OCI-LY7 (cell line): ENCODE data around the gene FAM204A. TPM values are rescaled to one million over a fixed set of nuclear protein-coding genes. Genes with fewer than 3 reads are reported as not detected.

Experiments
- BruUV-seq: library from RNA; stranded (reverse); fragments of 400-500 nt; replicated peaks from 2 replicates; lab custom pipeline; 2021; lab: Mats Ljungman, UMichigan
- CTCF ChIA-PET: fragments of 300-600 bp; sonication (Branson Sonifier 250); formaldehyde crosslinking; loops from one replicate; lab custom pipeline; 2022; ENCODE audit warnings: antibody characterized with exemption; ENCODE audit not compliant: unreplicated experiment; lab: Charles Lee
- POLR2A ChIA-PET: fragments of 300-600 bp; sonication (Branson Sonifier 250); formaldehyde crosslinking; loops from one replicate; lab custom pipeline; 2022; ENCODE audit warnings: antibody characterized with exemption; lab: Charles Lee
- DNase-seq: peaks from one replicate; pipeline ENCODE4 v3.0.0-alpha.2; 2015; ENCODE audit warnings: low spot score
- H2AFZ ChIP-seq: fragments of 200-600 bp; sonication (generic), shearing (Covaris generic); 2 replicates; pipeline ENCODE4 v1.6.1; 2014; ENCODE audit warnings: mild to moderate bottlenecking, antibody characterized with exemption, low read length, moderate library complexity
- H3K27ac ChIP-seq: fragments of 200-600 bp; sonication (generic); 2 replicates; pipeline ENCODE4 v1.5.1; 2014; ENCODE audit warnings: mixed run types, low read depth, mild to moderate bottlenecking, moderate library complexity, low read length, inconsistent platforms; ENCODE audit not compliant: poor library complexity, severe bottlenecking
- H3K36me3 ChIP-seq: fragments of 200-600 bp; sonication (generic); 2 replicates; pipeline ENCODE4 v1.6.1; 2014; ENCODE audit warnings: mild to moderate bottlenecking, antibody characterized with exemption, low read length, moderate library complexity, mixed read lengths; ENCODE audit not compliant: insufficient read depth
- H3K4me1 ChIP-seq: fragments of 200-600 bp; sonication (generic); 2 replicates; pipeline ENCODE4 v1.5.1; 2014; ENCODE audit warnings: mild to moderate bottlenecking, low read length; ENCODE audit not compliant: insufficient read depth, poor library complexity, severe bottlenecking
- H3K4me2 ChIP-seq: fragments of 200-600 bp; sonication (generic); 2 replicates; pipeline ENCODE4 v1.6.1; 2014; ENCODE audit warnings: mild to moderate bottlenecking, low read length
- H3K4me3 ChIP-seq: fragments of 200-600 bp; sonication (generic); 2 replicates; pipeline ENCODE4 v1.5.1; 2014; ENCODE audit warnings: mild to moderate bottlenecking, low read depth, low read length; ENCODE audit not compliant: poor library complexity, severe bottlenecking
- H3K79me2 ChIP-seq: fragments of 200-600 bp; sonication (generic); 2 replicates; pipeline ENCODE4 v1.6.1; 2016; ENCODE audit warnings: low read depth, mild to moderate bottlenecking, low read length, moderate library complexity, mixed read lengths; ENCODE audit not compliant: insufficient read depth
- H3K9me2 ChIP-seq: fragments of 200-600 bp; sonication (generic); 2 replicates; pipeline ENCODE4 v1.6.1; 2016; ENCODE audit warnings: mild to moderate bottlenecking, low read length, mixed read lengths; ENCODE audit not compliant: insufficient read depth
- H3K9me3 ChIP-seq: fragments of 200-600 bp; sonication (generic); 2 replicates; pipeline ENCODE4 v1.6.1; 2014; ENCODE audit warnings: mild to moderate bottlenecking, mixed run types, low read length, mixed read lengths
- H4K20me1 ChIP-seq: fragments of 200-600 bp; sonication (generic); 2 replicates; pipeline ENCODE4 v1.6.1; 2014; ENCODE audit warnings: mild to moderate bottlenecking, antibody characterized with exemption, low read length, moderate library complexity, mixed read lengths; ENCODE audit not compliant: insufficient read depth
- EZH2phosphoT487 ChIP-seq: fragments of 200-600 bp; sonication (generic); IDR thresholded peaks from 2 replicates; pipeline ENCODE4 v1.6.1; 2018; ENCODE audit warnings: low read depth, borderline replicate concordance, mild to moderate bottlenecking, mixed run types, antibody characterized with exemption, low read length, moderate library complexity, mixed read lengths
- intact Hi-C: fragments of 100-400 bp; cut with micrococcal nuclease; formaldehyde crosslinking; loops from one replicate; pipeline ENCODE4 v1.10.0; 2022; ENCODE audit not compliant: unreplicated experiment
- total RNA-seq, 2 experiments: library from RNA; depleted of rRNA in 1 of 2; stranded (reverse); fragments of >200 nt in 1 of 2; shearing (Covaris generic) in 1 of 2; gene quantifications; 2 replicates each; pipeline ENCODE4 v1.2.3, GENCODE V29; 2014 to 2022
- TF ChIP-seq, protein P1 (sequence below): fragments of 200-600 bp; sonication (generic); conservative IDR thresholded peaks from 2 replicates; pipeline ENCODE4 v1.5.1; 2014; ENCODE audit warnings: mild to moderate bottlenecking, antibody characterized with exemption, low read length, moderate library complexity, mixed read lengths

The FAM204A gene
- total RNA-seq, 2 experiments from 2014 or later, result 32.4 to 44.9 TPM

DNA sequence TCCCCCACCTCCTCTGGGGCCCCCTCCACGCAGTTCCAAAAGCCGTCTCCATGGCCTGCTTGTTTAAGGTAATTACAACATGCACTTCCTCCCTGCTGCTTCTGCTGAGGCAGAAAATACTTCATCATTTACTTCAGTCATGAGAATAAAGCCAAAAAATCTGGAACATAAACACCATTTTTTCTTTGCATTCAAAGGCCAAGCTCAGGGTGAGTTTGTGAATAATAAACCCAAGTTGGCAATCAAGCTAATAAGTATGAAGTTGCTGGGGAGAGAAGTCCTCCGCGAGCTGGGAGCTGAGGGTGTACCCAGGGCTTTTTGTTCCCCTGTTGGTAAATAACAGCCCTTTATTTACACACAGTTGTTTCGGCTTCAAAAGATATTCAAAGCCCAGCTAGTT lies 70.5 kb downstream of the FAM204A start:
- H3K36me3 ChIP-seq, result no peaks in the 10 kb centered on the region
- no peak overlapping the region for H3K4me2 ChIP-seq
- TF ChIP-seq, protein P1, sequence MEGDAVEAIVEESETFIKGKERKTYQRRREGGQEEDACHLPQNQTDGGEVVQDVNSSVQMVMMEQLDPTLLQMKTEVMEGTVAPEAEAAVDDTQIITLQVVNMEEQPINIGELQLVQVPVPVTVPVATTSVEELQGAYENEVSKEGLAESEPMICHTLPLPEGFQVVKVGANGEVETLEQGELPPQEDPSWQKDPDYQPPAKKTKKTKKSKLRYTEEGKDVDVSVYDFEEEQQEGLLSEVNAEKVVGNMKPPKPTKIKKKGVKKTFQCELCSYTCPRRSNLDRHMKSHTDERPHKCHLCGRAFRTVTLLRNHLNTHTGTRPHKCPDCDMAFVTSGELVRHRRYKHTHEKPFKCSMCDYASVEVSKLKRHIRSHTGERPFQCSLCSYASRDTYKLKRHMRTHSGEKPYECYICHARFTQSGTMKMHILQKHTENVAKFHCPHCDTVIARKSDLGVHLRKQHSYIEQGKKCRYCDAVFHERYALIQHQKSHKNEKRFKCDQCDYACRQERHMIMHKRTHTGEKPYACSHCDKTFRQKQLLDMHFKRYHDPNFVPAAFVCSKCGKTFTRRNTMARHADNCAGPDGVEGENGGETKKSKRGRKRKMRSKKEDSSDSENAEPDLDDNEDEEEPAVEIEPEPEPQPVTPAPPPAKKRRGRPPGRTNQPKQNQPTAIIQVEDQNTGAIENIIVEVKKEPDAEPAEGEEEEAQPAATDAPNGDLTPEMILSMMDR, result no peak
- no peak for TF ChIP-seq EZH2phosphoT487
- no peaks in the 10 kb centered on the region for H3K79me2 ChIP-seq
- intact Hi-C loops, result no loop called here
- H3K27ac ChIP-seq, result no peak overlapping the region
- H3K9me2 ChIP-seq, result no peaks in the 10 kb centered on the region
- H4K20me1 ChIP-seq, result no peaks in the 10 kb centered on the region
- H3K4me1 ChIP-seq, result no peaks in the 10 kb centered on the region
- ChIA-PET CTCF (no interaction called here), POLR2A (interaction anchor here (0.7 kb wide), 1 partner anchor 97 kb away, joined by 8 read pairs; no protein-coding TSS in a partner anchor)
- H3K9me3 ChIP-seq, result no peaks in the 10 kb centered on the region
- DNase-seq, result no peak
- H2AFZ ChIP-seq, result no peak overlapping the region
- no TSS peak for BruUV-seq
- H3K4me3 ChIP-seq, result no peak overlapping the region

DNA sequence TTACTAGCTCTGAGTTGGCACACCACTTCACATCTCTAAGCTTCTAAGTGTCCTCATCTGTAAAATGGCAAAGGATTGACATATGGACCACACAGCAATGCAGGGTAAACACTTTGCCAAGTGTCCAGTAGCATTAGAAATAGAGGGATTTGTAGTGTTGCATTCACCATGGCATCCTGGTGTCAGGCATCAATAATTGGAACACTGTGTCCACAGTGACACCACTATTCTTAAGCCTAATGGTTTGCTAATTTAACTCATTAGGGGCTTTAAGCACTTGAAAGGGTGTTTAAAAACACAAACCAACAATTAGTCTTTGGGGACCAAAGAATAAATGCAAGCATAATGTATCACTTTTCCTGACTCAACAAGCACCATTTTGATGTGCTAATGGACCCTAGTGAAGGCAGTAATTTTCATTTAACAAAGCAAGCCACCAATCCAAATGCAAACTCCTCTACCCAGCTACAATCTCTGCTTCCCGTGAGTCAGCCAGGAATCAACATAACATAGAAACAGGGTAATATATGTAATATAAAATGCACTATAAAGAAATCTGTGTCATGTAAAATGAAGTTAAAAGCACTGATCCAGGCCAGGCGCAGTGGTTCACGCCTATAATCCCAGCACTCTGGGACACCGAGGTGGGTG lies 75.9 kb downstream of the FAM204A start:
- no peak overlapping the region for H3K4me2 ChIP-seq
- intact Hi-C loops, result no loop called here
- POLR2A ChIA-PET, result interaction anchor here (0.6 kb wide), 2 partner anchors 112 to 323 kb away, joined by 3 read pairs; no protein-coding TSS in a partner anchor
- H3K27ac ChIP-seq, result no peak overlapping the region
- no peaks in the 10 kb centered on the region for H3K9me3 ChIP-seq
- no peak for TF ChIP-seq EZH2phosphoT487
- TF ChIP-seq, protein P1, result no peak
- no TSS peak for BruUV-seq
- CTCF ChIA-PET, result no interaction called here
- no peaks in the 10 kb centered on the region for H4K20me1 ChIP-seq
- H2AFZ ChIP-seq, result no peak overlapping the region
- no peak for DNase-seq
- no peak overlapping the region for H3K4me3 ChIP-seq
- H3K9me2 ChIP-seq, result no peaks in the 10 kb centered on the region
- H3K4me1 ChIP-seq, result no peaks in the 10 kb centered on the region
- no peaks in the 10 kb centered on the region for H3K36me3 ChIP-seq
- H3K79me2 ChIP-seq, result no peaks in the 10 kb centered on the region

DNA sequence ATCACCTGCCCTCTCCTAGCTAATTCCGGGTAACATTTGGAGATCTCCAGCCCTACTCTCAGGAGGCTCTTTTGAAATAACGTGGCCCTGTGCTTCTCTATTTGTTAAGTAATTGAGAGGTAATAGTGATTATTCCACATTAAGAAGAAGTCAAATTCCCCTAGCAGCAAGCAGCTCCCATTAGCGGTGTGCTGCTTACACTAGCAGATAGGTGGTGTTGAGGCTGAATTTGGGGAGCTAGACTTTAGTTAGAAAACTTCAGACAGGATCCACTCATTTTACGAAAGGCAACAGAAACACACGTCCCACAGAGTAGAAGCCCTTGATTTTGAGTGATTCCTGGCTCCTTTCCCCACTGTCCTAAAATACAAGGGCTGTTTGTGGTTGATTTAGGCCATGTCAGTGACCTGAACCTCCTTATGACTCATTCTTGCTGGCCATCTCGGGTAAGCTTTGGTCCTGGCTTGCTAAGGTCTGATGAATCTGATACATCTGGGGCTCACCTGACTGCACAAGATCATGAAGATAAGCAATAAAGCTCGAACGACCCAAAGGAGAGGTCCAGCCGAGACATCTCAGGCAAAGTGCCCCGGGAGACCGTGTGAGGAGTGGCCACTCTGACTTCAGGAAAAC lies 77.2 kb downstream of the FAM204A start:
- no peak overlapping the region for H3K4me2 ChIP-seq
- no peaks in the 10 kb centered on the region for H3K4me1 ChIP-seq
- POLR2A ChIA-PET, result no interaction called here
- TF ChIP-seq, protein P1, result no peak
- TF ChIP-seq EZH2phosphoT487, result no peak
- no peak overlapping the region for H2AFZ ChIP-seq
- H4K20me1 ChIP-seq, result no peaks in the 10 kb centered on the region
- H3K79me2 ChIP-seq, result no peaks in the 10 kb centered on the region
- no peaks in the 10 kb centered on the region for H3K9me3 ChIP-seq
- no TSS peak for BruUV-seq
- intact Hi-C loops, result no loop called here
- CTCF ChIA-PET, result no interaction called here
- H3K36me3 ChIP-seq, result no peaks in the 10 kb centered on the region
- no peak for DNase-seq
- no peak overlapping the region for H3K4me3 ChIP-seq
- no peak overlapping the region for H3K27ac ChIP-seq
- H3K9me2 ChIP-seq, result no peaks in the 10 kb centered on the region
